Common myeloid progenitor, CD34-positive (primary cell): ENCODE data around the gene TMEM141.

Experiments
- CTCF ChIA-PET: fragments of 350-600 bp; sonication (Branson Sonifier 250); formaldehyde crosslinking; loops from one replicate; lab custom pipeline; 2021; ENCODE audit warnings: antibody characterized with exemption; lab: Charles Lee
- POLR2A ChIA-PET: fragments of 350-600 bp; sonication (Branson Sonifier 250); formaldehyde crosslinking; loops from one replicate; lab custom pipeline; 2021; ENCODE audit warnings: antibody characterized with exemption; lab: Charles Lee
- DNase-seq, 3 donors: peaks; one replicate each; pipeline versions ENCODE4 v3.0.0 to v3.0.0-alpha.2; 2013
- H3K27ac ChIP-seq, 2 experiments: 1 replicate in 1 of 2; 2 replicates in 1 of 2; pipeline ENCODE4 v1.7.0; 2013; ENCODE audit warnings: inconsistent platforms in 2 of 2, low read length in 2 of 2, mild to moderate bottlenecking in 2 of 2, low read depth in 1 of 2, moderate library complexity in 1 of 2; ENCODE audit not compliant: severe bottlenecking in 2 of 2, insufficient read depth in 1 of 2, poor library complexity in 1 of 2
- H3K27me3 ChIP-seq, 5 experiments: replicated peaks in 2 of 5; 1 replicate in 3 of 5; 2 replicates in 2 of 5; pipeline versions ENCODE4 v1.6.1 to v1.7.0; 2013; ENCODE audit warnings: low read length in 4 of 5, mild to moderate bottlenecking in 2 of 5, moderate library complexity in 2 of 5, inconsistent platforms in 1 of 5; ENCODE audit not compliant: insufficient read depth in 5 of 5, control insufficient read depth in 4 of 5
- H3K36me3 ChIP-seq, 4 experiments: 1 replicate in 2 of 4; 2 replicates in 2 of 4; pipeline versions ENCODE4 v1.6.1 to v1.7.0; 2013; ENCODE audit warnings: low read length in 3 of 4, control low read depth in 1 of 4, mild to moderate bottlenecking in 1 of 4; ENCODE audit not compliant: control insufficient read depth in 4 of 4, insufficient read depth in 4 of 4
- H3K4me1 ChIP-seq, 4 experiments: 1 replicate in 3 of 4; 2 replicates in 1 of 4; pipeline versions ENCODE4 v1.6.1 to v1.7.1; 2013; ENCODE audit warnings: low read length in 3 of 4, mild to moderate bottlenecking in 3 of 4, control low read depth in 1 of 4, inconsistent platforms in 1 of 4, moderate library complexity in 1 of 4; ENCODE audit not compliant: control insufficient read depth in 4 of 4, insufficient read depth in 4 of 4; ENCODE audit errors: control extremely low read depth in 1 of 4
- H3K4me3 ChIP-seq, 7 experiments: 1 replicate in 4 of 7; 2 replicates in 3 of 7; pipeline versions ENCODE4 v1.5.1 to v1.7.0; 2013; ENCODE audit warnings: mild to moderate bottlenecking in 7 of 7, low read length in 6 of 7, moderate library complexity in 6 of 7, inconsistent platforms in 2 of 7, low read depth in 2 of 7, control low read depth in 1 of 7; ENCODE audit not compliant: insufficient read depth in 4 of 7, control insufficient read depth in 1 of 7; ENCODE audit errors: extremely low read depth in 1 of 7
- H3K9me3 ChIP-seq, 5 experiments: 1 replicate in 4 of 5; 2 replicates in 1 of 5; pipeline versions ENCODE4 v1.6.1 to v1.7.1; 2013; ENCODE audit warnings: low read length in 4 of 5, mild to moderate bottlenecking in 2 of 5, inconsistent platforms in 1 of 5, low read depth in 1 of 5, moderate library complexity in 1 of 5; ENCODE audit not compliant: control insufficient read depth in 4 of 5, insufficient read depth in 2 of 5; ENCODE audit errors: control extremely low read depth in 1 of 5
- WGBS: methylation state at CpG from one replicate; pipeline ENCODE4 v1.1.5; 2013; ENCODE audit not compliant: insufficient coverage; 5-methylcytosine and 5-hydroxymethylcytosine counted together

TMEM141 gene

DNA sequence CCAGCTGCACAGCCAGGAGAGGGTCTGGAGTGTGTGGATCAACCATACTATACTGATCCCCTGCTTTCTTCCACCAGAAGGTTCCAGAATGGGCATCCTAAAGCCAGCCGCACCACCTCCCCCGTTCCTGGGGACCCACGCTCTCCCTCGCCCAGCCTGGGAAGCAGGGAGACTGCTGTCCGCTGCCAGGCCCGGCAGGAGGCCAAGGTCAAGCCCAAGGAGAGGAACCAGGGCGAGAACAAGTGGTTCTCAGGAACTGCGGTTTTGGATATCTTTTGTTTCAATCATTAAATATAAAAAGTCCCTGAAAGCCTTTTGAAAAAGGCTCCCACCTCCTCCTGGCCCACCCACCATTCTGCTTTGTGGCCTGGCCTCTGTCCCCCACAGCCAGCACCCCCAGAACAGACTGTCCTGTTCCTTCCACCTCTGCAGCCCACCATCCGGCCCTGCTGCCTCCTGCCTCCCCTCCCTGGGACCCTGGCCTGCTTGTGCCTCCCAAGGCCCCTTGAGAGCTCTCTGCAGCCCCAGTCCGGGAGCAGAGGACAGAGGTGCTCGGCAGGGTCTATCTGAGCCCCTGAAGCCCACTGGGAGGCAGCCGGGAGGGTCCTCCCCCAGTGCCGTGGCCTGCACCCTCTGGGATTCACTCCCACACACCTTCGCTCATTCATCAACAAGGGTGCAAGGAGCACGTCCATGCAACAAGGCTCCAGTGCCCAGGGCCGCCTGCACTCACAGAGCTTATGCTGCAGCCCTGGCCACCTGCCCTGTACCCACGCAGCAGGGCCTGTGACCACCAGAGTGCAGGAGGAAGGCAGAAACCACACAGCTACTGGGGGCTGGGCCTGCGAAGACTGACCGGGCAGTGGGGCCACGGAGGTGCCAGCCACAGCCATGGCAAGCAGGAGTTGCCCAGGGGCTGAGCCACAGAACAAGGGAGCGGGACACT, 42.2 kb upstream of the TMEM141 start:
- Histone ChIP-seq H3K27me3 (no peaks in the 10 kb centered on the region), H3K9me3 (peaks cover 1 to 17% (median 3%) of the 10 kb centered on the region in 5 experiments), H3K27ac (peak overlapping the region in 1 of 2 experiments; percentile 27), H3K4me3 (peak overlapping the region in 3 of 7 experiments; percentile 16 to 36 (median 32)), H3K4me1 (peaks cover 0 to 50% (median 30%) of the 10 kb centered on the region in 4 experiments), H3K36me3 (no peaks in the 10 kb centered on the region)
- CTCF ChIA-PET = interaction anchor here (0.7 to 3.4 kb wide), 9 partner anchors 9 to 35 kb away, joined by 3 to 15 read pairs (median 6); partner anchors contain the start of gene LCN8
- WGBS = 41% methylated on average over 12 of the region's 21 CpGs
- POLR2A ChIA-PET = interaction anchor here (0.5 to 2.1 kb wide), 5 partner anchors 12 to 62 kb away, joined by 3 to 20 read pairs (median 4); no protein-coding TSS in a partner anchor
- DNase-seq = peak in 2 of 3 donors; percentile 45 to 61

DNA sequence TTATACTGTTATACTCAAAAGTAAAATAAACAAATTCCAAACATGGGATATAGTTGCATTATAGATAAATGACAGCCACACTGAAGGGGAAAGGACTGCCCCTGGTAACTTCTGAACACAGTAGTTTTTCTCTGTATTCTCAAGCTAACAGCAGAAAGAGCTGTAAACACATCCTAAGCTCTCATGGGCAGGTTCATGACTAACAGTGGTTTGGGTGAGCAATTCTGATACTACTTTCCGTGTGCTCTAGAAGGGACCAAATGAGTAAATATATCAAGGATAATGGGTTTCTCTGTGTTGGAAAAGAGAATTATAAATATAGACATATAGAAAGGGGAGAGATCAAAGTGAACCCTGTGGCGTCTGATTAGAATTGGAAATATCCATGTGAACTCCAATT, 40.6 kb upstream of the TMEM141 start:
- CTCF ChIA-PET = interaction anchor here (1.1 to 3.4 kb wide), 6 partner anchors 8 to 60 kb away, joined by 3 to 15 read pairs (median 8); partner anchors contain the start of gene LCN8
- Histone ChIP-seq H3K4me3 (no peak overlapping the region), H3K27me3 (no peaks in the 10 kb centered on the region), H3K9me3 (peaks cover 1 to 18% (median 3%) of the 10 kb centered on the region in 5 experiments), H3K4me1 (peaks cover 0 to 63% (median 37%) of the 10 kb centered on the region in 4 experiments), H3K27ac (peak overlapping the region in 1 of 2 experiments; percentile 25), H3K36me3 (no peaks in the 10 kb centered on the region)
- 86% methylated on average over 1 of the region's 2 CpGs for WGBS
- no peak for DNase-seq
- POLR2A ChIA-PET = interaction anchor here (2.1 kb wide), 1 partner anchor 23 kb away, joined by 20 read pairs; no protein-coding TSS in a partner anchor

DNA sequence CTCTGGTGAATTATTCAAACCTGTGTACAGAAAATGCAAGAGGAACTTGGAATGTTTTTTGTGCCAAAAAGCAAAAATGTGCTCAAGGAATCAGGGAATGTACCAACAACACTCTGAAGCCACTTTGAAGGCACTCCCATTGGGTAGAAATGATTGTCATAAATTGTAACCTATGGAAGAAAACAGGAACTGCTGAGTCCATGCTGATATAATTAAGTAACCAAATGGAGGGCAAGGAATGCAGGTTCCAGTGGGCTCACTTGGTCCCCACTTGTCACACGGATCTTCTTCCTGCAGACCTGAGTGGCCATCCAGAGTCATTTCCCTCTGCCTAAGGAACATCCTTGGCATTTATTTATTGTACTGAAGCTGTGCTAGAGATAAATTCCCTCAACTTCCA, 39.9 kb upstream of the TMEM141 start:
- Histone ChIP-seq H3K4me3 (no peak overlapping the region), H3K27ac (no peak overlapping the region), H3K4me1 (peaks cover 0 to 57% (median 34%) of the 10 kb centered on the region in 4 experiments), H3K27me3 (no peaks in the 10 kb centered on the region), H3K36me3 (no peaks in the 10 kb centered on the region), H3K9me3 (peaks cover 1 to 25% (median 3%) of the 10 kb centered on the region in 5 experiments)
- WGBS = 83% methylated on average over 1 of the region's 1 CpG
- CTCF ChIA-PET = interaction anchor here (1.0 to 3.4 kb wide), 3 partner anchors 22 to 27 kb away, joined by 4 to 15 read pairs (median 9); no protein-coding TSS in a partner anchor
- no peak for DNase-seq
- POLR2A ChIA-PET = no interaction called here

DNA sequence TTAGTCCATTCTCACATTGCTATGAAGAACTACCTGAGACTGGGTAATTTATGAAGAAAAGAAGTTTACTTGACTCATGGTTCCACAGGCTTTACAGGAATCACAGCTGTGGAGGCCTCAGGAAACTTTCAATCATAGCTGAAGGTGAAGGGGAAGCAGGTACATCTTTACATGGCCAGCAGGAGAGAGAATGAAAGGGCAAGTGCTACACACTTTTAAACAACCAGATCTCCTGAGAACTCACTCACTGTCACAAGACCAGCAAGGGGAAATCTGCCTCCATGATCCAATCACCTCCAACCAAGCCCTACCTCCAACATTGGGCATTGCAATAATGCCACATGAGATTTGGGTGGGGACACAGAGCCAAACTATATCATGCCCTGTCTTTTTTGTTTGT, 39.3 kb upstream of the TMEM141 start:
- Histone ChIP-seq H3K4me1 (peaks cover 0 to 52% (median 31%) of the 10 kb centered on the region in 4 experiments), H3K9me3 (peaks cover 1 to 26% (median 3%) of the 10 kb centered on the region in 5 experiments), H3K4me3 (no peak overlapping the region), H3K27me3 (no peaks in the 10 kb centered on the region), H3K27ac (no peak overlapping the region), H3K36me3 (no peaks in the 10 kb centered on the region)
- no peak for DNase-seq
- CTCF ChIA-PET = interaction anchor here (1.0 to 3.4 kb wide), 2 partner anchors 22 to 26 kb away, joined by 4 to 15 read pairs; no protein-coding TSS in a partner anchor
- POLR2A ChIA-PET = no interaction called here

DNA sequence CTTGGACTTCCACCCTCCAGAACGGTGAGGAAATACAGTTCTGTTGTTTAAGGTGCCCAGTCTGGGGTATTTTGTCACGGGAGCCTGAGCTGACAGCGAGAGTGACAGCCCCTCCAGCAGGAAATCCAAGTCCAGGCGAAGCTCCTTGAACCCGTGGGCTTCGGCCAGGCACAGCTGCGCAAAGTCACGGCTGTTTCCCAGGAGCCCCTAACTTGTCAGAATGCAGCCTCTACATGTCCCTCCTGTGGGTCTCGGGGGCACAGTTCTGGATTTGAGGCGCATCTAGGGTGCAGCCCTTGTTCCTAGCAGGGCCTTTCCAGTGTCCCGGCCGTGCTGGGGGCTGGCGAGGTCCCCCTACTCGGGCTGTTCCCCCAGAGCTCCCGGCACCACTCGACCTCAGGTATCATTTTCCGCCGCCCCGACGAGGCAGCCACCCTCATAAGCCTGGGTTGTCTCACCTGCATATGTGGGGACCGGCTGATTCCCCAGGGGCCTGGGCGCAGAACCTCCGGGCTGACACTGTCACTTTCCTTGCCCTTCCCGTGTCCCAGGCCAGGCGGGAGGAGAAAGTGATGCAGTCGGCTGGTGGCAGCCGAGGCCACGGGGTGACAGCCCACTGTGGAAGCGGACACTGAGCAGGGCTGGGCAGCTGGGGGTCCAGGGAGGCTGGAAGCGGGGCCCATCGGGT, 37.6 kb upstream of the TMEM141 start:
- Histone ChIP-seq H3K27ac (no peak overlapping the region), H3K27me3 (no peaks in the 10 kb centered on the region), H3K4me1 (peaks cover 0 to 35% (median 22%) of the 10 kb centered on the region in 4 experiments), H3K4me3 (no peak overlapping the region), H3K36me3 (no peaks in the 10 kb centered on the region), H3K9me3 (peaks cover 1 to 26% (median 3%) of the 10 kb centered on the region in 5 experiments)
- no peak for DNase-seq
- 93% methylated on average over 31 of the region's 31 CpGs for WGBS
- CTCF ChIA-PET = interaction anchor here (1.0 to 3.2 kb wide), 4 partner anchors 10 to 25 kb away, joined by 4 to 11 read pairs (median 5); no protein-coding TSS in a partner anchor
- POLR2A ChIA-PET = interaction anchor here (1.0 kb wide), 1 partner anchor 25 kb away, joined by 6 read pairs; no protein-coding TSS in a partner anchor

DNA sequence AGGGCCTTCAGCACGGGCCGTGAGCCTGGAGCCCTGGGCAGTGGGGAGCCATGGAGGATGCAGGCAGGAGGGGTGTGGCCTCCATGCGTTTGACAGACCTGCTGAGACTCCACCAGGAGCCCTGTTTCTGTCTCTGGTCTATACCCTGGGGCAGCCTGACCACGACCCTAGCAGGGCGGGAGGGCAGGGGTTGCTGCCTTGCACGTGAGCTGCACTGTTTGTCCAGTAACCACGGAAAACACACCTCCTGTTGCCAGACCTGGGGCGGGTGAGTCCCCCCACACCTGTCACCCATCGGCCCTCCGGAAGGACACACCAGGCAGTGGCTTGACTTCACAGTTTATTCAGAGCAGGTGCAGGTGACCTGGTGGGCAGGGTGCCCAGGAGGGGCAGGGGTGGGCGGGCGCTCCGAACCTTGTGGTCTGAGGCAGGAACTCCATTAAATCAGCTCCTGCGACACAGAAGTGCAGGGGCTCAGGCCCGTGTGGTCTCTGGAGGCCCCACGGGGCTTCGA, 37.0 kb upstream of the TMEM141 start:
- Histone ChIP-seq H3K27me3 (no peaks in the 10 kb centered on the region), H3K4me1 (peaks cover 0 to 29% (median 16%) of the 10 kb centered on the region in 4 experiments), H3K9me3 (peaks cover 1 to 26% (median 3%) of the 10 kb centered on the region in 5 experiments), H3K36me3 (no peaks in the 10 kb centered on the region), H3K27ac (no peak overlapping the region), H3K4me3 (no peak overlapping the region)
- CTCF ChIA-PET = interaction anchor here (0.9 to 3.2 kb wide), 8 partner anchors 9 to 31 kb away, joined by 3 to 11 read pairs (median 4); no protein-coding TSS in a partner anchor
- POLR2A ChIA-PET = interaction anchor here (1.0 kb wide), 1 partner anchor 26 kb away, joined by 6 read pairs; no protein-coding TSS in a partner anchor
- DNase-seq = peak in 2 of 3 donors; percentile 74 to 85
- 44% methylated on average over 12 of the region's 17 CpGs for WGBS
